ENCODE measurements around the gene TSPAN4.

GRCh38 chr11:794766-795633, 47.7 kb upstream of the TSPAN4 start:
- TF ChIP-seq CTCF (conservative IDR thresholded peaks at IDR 0.05 in 1 of 2, IDR thresholded peaks at IDR 0.05 in 1 of 2; ENCODE audit: low read depth in 1 of 2, low read length in 2 of 2) (no peak), EZH2 (IDR thresholded peaks at IDR 0.05; ENCODE audit: low read length, missing control alignments) (no peak)

Data from fibroblast of lung (primary cell).